Neural progenitor cell (in vitro differentiated cells): Measurements from ENCODE around the gene HTR3C.

Source experiments
- CTCF ChIP-seq: fragments of 200-600 bp; sonication (generic); IDR thresholded peaks from 2 replicates; pipeline ENCODE4 v1.5.1; 2017; ENCODE audit warnings: antibody characterized with exemption, mild to moderate bottlenecking
- EZH2 ChIP-seq: fragments of 200-600 bp; sonication (generic); IDR thresholded peaks from 2 replicates; pipeline ENCODE4 v1.6.1; 2017; ENCODE audit warnings: antibody characterized with exemption, mild to moderate bottlenecking, moderate library complexity

- no peak for TF ChIP-seq CTCF
- TF ChIP-seq EZH2: no peak
Measured at GRCh38 chr3:184081116-184081830, 28.4 kb downstream of the HTR3C start.
